OCI-LY7 (cell line): ENCODE data around the gene C1orf105. TPM values are rescaled to one million over a fixed set of nuclear protein-coding genes. Genes with fewer than 3 reads are reported as not detected.

Experiments
- BruUV-seq: library from RNA; stranded (reverse); fragments of 400-500 nt; replicated peaks from 2 replicates; lab custom pipeline; 2021; lab: Mats Ljungman, UMichigan
- CTCF ChIA-PET: fragments of 300-600 bp; sonication (Branson Sonifier 250); formaldehyde crosslinking; loops from one replicate; lab custom pipeline; 2022; ENCODE audit warnings: antibody characterized with exemption; ENCODE audit not compliant: unreplicated experiment; lab: Charles Lee
- POLR2A ChIA-PET: fragments of 300-600 bp; sonication (Branson Sonifier 250); formaldehyde crosslinking; loops from one replicate; lab custom pipeline; 2022; ENCODE audit warnings: antibody characterized with exemption; lab: Charles Lee
- DNase-seq: peaks from one replicate; pipeline ENCODE4 v3.0.0-alpha.2; 2015; ENCODE audit warnings: low spot score
- H2AFZ ChIP-seq: fragments of 200-600 bp; sonication (generic), shearing (Covaris generic); 2 replicates; pipeline ENCODE4 v1.6.1; 2014; ENCODE audit warnings: mild to moderate bottlenecking, antibody characterized with exemption, low read length, moderate library complexity
- H3K27ac ChIP-seq: fragments of 200-600 bp; sonication (generic); 2 replicates; pipeline ENCODE4 v1.5.1; 2014; ENCODE audit warnings: mixed run types, low read depth, mild to moderate bottlenecking, moderate library complexity, low read length, inconsistent platforms; ENCODE audit not compliant: poor library complexity, severe bottlenecking
- H3K36me3 ChIP-seq: fragments of 200-600 bp; sonication (generic); 2 replicates; pipeline ENCODE4 v1.6.1; 2014; ENCODE audit warnings: mild to moderate bottlenecking, antibody characterized with exemption, low read length, moderate library complexity, mixed read lengths; ENCODE audit not compliant: insufficient read depth
- H3K4me1 ChIP-seq: fragments of 200-600 bp; sonication (generic); 2 replicates; pipeline ENCODE4 v1.5.1; 2014; ENCODE audit warnings: mild to moderate bottlenecking, low read length; ENCODE audit not compliant: insufficient read depth, poor library complexity, severe bottlenecking
- H3K4me2 ChIP-seq: fragments of 200-600 bp; sonication (generic); 2 replicates; pipeline ENCODE4 v1.6.1; 2014; ENCODE audit warnings: mild to moderate bottlenecking, low read length
- H3K4me3 ChIP-seq: fragments of 200-600 bp; sonication (generic); 2 replicates; pipeline ENCODE4 v1.5.1; 2014; ENCODE audit warnings: mild to moderate bottlenecking, low read depth, low read length; ENCODE audit not compliant: poor library complexity, severe bottlenecking
- H3K79me2 ChIP-seq: fragments of 200-600 bp; sonication (generic); 2 replicates; pipeline ENCODE4 v1.6.1; 2016; ENCODE audit warnings: low read depth, mild to moderate bottlenecking, low read length, moderate library complexity, mixed read lengths; ENCODE audit not compliant: insufficient read depth
- H3K9me2 ChIP-seq: fragments of 200-600 bp; sonication (generic); 2 replicates; pipeline ENCODE4 v1.6.1; 2016; ENCODE audit warnings: mild to moderate bottlenecking, low read length, mixed read lengths; ENCODE audit not compliant: insufficient read depth
- H3K9me3 ChIP-seq: fragments of 200-600 bp; sonication (generic); 2 replicates; pipeline ENCODE4 v1.6.1; 2014; ENCODE audit warnings: mild to moderate bottlenecking, mixed run types, low read length, mixed read lengths
- H4K20me1 ChIP-seq: fragments of 200-600 bp; sonication (generic); 2 replicates; pipeline ENCODE4 v1.6.1; 2014; ENCODE audit warnings: mild to moderate bottlenecking, antibody characterized with exemption, low read length, moderate library complexity, mixed read lengths; ENCODE audit not compliant: insufficient read depth
- CTCF ChIP-seq: fragments of 200-600 bp; sonication (generic); conservative IDR thresholded peaks from 2 replicates; pipeline ENCODE4 v1.5.1; 2014; ENCODE audit warnings: mild to moderate bottlenecking, antibody characterized with exemption, low read length, moderate library complexity, mixed read lengths
- EZH2phosphoT487 ChIP-seq: fragments of 200-600 bp; sonication (generic); IDR thresholded peaks from 2 replicates; pipeline ENCODE4 v1.6.1; 2018; ENCODE audit warnings: low read depth, borderline replicate concordance, mild to moderate bottlenecking, mixed run types, antibody characterized with exemption, low read length, moderate library complexity, mixed read lengths
- intact Hi-C: fragments of 100-400 bp; cut with micrococcal nuclease; formaldehyde crosslinking; loops from one replicate; pipeline ENCODE4 v1.10.0; 2022; ENCODE audit not compliant: unreplicated experiment
- total RNA-seq, 2 experiments: library from RNA; depleted of rRNA in 1 of 2; stranded (reverse); fragments of >200 nt in 1 of 2; shearing (Covaris generic) in 1 of 2; gene quantifications; 2 replicates each; pipeline ENCODE4 v1.2.3, GENCODE V29; 2014 to 2022

C1orf105 gene
- total RNA-seq, 2 experiments from 2014 or later = not detected

- ChIA-PET POLR2A (interaction anchor here (0.6 kb wide), 1 partner anchor 174 kb away, joined by 3 read pairs; no protein-coding TSS in a partner anchor), CTCF (no interaction called here)
- Histone ChIP-seq H3K36me3 (no peaks in the 10 kb centered on the region), H3K9me2 (no peaks in the 10 kb centered on the region), H3K4me2 (no peak overlapping the region), H4K20me1 (no peaks in the 10 kb centered on the region), H3K27ac (no peak overlapping the region), H3K4me1 (no peaks in the 10 kb centered on the region), H3K9me3 (no peaks in the 10 kb centered on the region), H2AFZ (no peak overlapping the region), H3K79me2 (no peaks in the 10 kb centered on the region), H3K4me3 (no peak overlapping the region)
- no peak for DNase-seq
- TF ChIP-seq CTCF (no peak), EZH2phosphoT487 (no peak)
- no TSS peak for BruUV-seq
- intact Hi-C loops = no loop called here
Measured at GRCh38 chr1:172496678-172497077, 76.2 kb downstream of the C1orf105 start.

GRCh38 chr1:172497230-172497629 lies 76.7 kb downstream of the C1orf105 start:
- no peak for TF ChIP-seq CTCF
- TF ChIP-seq EZH2phosphoT487 = no peak
- DNase-seq = no peak
- H3K4me3 ChIP-seq = no peak overlapping the region
- H3K4me2 ChIP-seq = no peak overlapping the region
- intact Hi-C loops = no loop called here
- no peaks in the 10 kb centered on the region for H3K79me2 ChIP-seq
- no peaks in the 10 kb centered on the region for H3K36me3 ChIP-seq
- no peaks in the 10 kb centered on the region for H3K9me2 ChIP-seq
- H2AFZ ChIP-seq = no peak overlapping the region
- no peaks in the 10 kb centered on the region for H4K20me1 ChIP-seq
- ChIA-PET CTCF (no interaction called here), POLR2A (no interaction called here)
- BruUV-seq = no TSS peak
- no peak overlapping the region for H3K27ac ChIP-seq
- H3K9me3 ChIP-seq = no peaks in the 10 kb centered on the region
- H3K4me1 ChIP-seq = no peaks in the 10 kb centered on the region

- H3K27ac ChIP-seq = no peak overlapping the region
- no peaks in the 10 kb centered on the region for H3K79me2 ChIP-seq
- H4K20me1 ChIP-seq = no peaks in the 10 kb centered on the region
- no peaks in the 10 kb centered on the region for H3K36me3 ChIP-seq
- no peak for DNase-seq
- H2AFZ ChIP-seq = no peak overlapping the region
- no peaks in the 10 kb centered on the region for H3K4me1 ChIP-seq
- no TSS peak for BruUV-seq
- H3K9me2 ChIP-seq = no peaks in the 10 kb centered on the region
- CTCF ChIA-PET = no interaction called here
- no peaks in the 10 kb centered on the region for H3K9me3 ChIP-seq
- no peak overlapping the region for H3K4me3 ChIP-seq
- H3K4me2 ChIP-seq = no peak overlapping the region
- POLR2A ChIA-PET = no interaction called here
- intact Hi-C loops = no loop called here
- TF ChIP-seq EZH2phosphoT487 = no peak
Measured at GRCh38 chr1:172498857-172499256, 78.4 kb downstream of the C1orf105 start.
